ENCODE data around the gene AHDC1.

DNA sequence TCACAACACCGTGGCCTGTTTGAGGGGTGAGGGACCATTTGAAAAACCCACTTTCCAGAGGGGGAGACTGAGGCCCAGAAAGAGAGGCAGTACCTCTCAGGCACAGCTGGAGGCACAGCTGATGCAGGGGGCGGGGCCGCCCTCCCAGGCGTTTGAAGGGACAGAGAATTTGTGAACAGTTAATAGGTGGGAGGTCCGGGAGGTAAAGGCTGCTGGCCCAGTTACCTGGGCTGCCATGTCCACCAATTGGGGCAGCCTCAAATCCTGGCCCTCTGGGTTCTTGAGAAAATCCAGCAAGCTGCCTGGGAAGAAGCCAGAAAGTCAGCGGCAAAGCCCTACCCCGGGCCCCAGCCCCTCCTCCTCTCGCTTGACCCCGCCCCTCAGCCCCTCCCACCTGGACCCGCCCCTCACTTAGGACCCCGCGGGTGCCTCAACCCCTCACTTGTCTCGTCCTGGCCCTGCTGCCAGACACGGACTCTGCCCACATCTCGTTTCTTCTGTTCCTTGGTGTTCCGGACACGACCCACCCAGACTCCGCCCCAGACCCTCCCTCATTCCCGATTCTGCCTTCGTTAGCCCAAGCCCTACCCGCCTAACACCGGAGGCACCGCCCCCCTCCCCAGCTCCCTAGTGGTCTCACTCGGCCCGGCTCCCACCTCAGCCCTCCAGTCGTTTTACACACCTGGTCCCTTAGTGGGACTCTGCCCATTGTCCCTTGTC, 10.8 kb upstream of the AHDC1 start:
- TF ChIP-seq MYC (IDR thresholded peaks at IDR 0.05; ENCODE audit: low read depth, low read length): no peak
- TF ChIP-seq, protein P1, sequence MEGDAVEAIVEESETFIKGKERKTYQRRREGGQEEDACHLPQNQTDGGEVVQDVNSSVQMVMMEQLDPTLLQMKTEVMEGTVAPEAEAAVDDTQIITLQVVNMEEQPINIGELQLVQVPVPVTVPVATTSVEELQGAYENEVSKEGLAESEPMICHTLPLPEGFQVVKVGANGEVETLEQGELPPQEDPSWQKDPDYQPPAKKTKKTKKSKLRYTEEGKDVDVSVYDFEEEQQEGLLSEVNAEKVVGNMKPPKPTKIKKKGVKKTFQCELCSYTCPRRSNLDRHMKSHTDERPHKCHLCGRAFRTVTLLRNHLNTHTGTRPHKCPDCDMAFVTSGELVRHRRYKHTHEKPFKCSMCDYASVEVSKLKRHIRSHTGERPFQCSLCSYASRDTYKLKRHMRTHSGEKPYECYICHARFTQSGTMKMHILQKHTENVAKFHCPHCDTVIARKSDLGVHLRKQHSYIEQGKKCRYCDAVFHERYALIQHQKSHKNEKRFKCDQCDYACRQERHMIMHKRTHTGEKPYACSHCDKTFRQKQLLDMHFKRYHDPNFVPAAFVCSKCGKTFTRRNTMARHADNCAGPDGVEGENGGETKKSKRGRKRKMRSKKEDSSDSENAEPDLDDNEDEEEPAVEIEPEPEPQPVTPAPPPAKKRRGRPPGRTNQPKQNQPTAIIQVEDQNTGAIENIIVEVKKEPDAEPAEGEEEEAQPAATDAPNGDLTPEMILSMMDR (IDR thresholded peaks at IDR 0.05; ENCODE audit: extremely low read depth in 1 of 2, insufficient read depth in 1 of 2, low read depth in 1 of 2, low read length in 2 of 2): no peak
- TF ChIP-seq POLR2AphosphoS5 (IDR thresholded peaks at IDR 0.05; ENCODE audit: insufficient read depth, low read depth, low read length): no peak
- no peak for TF ChIP-seq GATA2 (IDR thresholded peaks at IDR 0.05; ENCODE audit: insufficient read depth, insufficient read length, low read depth, low read length)
- TF ChIP-seq POLR2A (IDR thresholded peaks at IDR 0.05; ENCODE audit: low read depth, low read length): no peak
- TF ChIP-seq, protein P2, sequence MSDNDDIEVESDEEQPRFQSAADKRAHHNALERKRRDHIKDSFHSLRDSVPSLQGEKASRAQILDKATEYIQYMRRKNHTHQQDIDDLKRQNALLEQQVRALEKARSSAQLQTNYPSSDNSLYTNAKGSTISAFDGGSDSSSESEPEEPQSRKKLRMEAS (IDR thresholded peaks at IDR 0.05; ENCODE audit: insufficient read depth, insufficient read length): no peak
- TF ChIP-seq FOS (IDR thresholded peaks at IDR 0.05; ENCODE audit: borderline replicate concordance, insufficient read depth, low read length): no peak
